ENCODE measurements around the gene LITAFD.
"Not testable (repeated sequence)": the region's sequence is repeated elsewhere in the genome, so short reads cannot be mapped to it uniquely, and the experiment has no call there.

Gene LITAFD

DNA sequence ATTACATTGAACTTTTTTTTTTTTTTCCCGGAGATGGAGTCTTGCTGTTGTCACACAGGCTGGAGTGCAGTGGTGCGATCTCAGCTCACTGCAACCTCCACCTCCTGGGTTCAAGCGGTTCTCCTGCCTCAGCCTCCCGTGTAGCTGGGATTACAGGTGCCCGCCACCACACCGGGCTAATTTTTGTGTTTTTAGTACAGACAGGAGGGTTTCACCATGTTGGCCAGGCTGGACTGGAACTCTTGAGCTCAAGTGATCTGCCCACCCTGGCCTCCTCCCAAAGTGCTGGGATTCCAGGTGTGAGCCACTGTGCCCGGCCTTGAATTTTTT is 8.3 kb upstream of the LITAFD start:
- DNase-seq: not testable (repeated sequence)

DNA sequence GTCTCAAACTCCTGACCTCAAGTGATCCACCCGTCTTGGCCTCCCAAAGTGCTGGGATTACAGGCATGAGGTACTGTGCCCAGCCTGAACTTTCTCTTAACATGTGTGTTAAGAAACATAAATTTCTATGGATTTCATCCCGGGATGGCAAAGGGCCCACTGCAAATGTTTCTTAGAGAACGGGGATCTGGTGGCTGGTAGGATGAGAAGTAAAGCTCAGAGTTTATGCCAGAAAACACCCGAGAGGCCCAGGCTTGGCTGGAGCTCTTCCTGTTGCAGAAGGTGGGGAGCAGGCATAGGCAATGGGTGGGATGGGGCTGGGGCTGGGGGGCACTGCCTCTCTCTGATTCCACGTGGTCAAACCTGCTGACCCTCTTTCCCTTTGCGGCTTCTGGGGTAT is 7.8 kb upstream of the LITAFD start:
- no peak for DNase-seq

DNA sequence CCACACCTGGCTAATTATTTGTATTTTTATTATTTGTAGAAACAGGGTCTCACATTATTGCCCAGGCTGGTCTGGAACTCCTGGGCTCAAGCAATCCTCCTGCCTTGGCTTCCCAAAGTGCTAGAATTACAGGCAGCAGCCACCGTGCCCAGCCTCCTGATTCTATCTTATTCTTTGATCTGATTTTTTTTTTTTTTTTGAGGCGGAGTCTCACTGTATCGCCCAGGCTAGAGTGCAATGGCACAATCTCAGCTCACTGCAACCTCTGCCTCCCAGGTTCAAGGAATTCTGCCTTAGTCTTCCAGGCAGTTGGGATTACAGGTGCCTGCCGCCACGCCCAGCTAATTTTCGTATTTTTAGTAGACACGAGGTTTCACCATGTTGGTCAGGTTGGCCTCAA is 6.8 kb upstream of the LITAFD start:
- DNase-seq: not testable (repeated sequence)

- DNase-seq: no peak
Measured at GRCh38 chr16:8877894-8878522, 4.1 kb upstream of the LITAFD start.

DNA sequence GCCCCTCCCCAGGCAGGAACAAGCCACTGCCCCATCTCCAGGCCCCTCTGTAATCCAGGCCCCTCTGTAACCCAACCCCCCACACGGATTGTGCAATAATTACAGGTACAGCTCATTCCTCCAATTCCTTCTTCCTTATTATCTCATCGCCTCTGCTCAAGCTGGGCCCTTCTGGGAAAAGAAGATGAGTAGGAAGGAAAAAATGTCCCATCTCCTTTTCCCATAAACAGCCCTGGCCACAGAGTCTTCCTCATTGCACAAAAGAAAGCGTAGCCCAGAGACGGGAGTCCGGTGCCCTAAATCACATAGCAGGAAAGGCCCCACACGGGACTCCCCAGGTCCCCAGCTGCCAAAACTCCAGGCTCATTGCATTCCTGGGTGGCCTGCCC is 3.6 kb upstream of the LITAFD start:
- no peak for DNase-seq

- no peak for DNase-seq
Measured at GRCh38 chr16:8880839-8881510, 1.2 kb upstream of the LITAFD start.

GRCh38 chr16:8882725-8883377 is 700 bp downstream of the LITAFD start:
- no peak for DNase-seq

GRCh38 chr16:8885674-8886592 is 3.8 kb downstream of the LITAFD start:
- DNase-seq: no peak

- no peak for DNase-seq
Measured at GRCh38 chr16:8886593-8887430, 4.7 kb downstream of the LITAFD start.

DNA sequence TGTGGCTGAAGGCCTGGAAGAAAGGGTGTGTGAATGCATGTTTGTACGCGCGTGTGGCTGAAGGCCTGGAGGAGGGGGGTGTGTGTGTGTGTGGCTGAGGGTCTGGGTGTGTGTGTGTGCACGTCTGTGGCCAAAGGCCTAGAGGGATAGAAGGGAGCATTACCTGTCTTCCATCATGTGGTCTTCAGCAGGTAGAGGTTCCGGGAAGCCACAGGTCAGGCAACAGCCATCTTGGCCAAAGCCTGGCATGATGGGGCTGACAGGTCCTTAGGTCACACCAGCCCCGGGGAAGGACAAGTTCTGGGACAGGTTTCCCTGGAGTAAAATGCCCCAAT is 5.2 kb downstream of the LITAFD start:
- no peak for DNase-seq

GRCh38 chr16:8887952-8888560 is 5.9 kb downstream of the LITAFD start:
- no peak for DNase-seq

- DNase-seq: no peak
Measured at GRCh38 chr16:8888951-8889892, 7.1 kb downstream of the LITAFD start.

DNA sequence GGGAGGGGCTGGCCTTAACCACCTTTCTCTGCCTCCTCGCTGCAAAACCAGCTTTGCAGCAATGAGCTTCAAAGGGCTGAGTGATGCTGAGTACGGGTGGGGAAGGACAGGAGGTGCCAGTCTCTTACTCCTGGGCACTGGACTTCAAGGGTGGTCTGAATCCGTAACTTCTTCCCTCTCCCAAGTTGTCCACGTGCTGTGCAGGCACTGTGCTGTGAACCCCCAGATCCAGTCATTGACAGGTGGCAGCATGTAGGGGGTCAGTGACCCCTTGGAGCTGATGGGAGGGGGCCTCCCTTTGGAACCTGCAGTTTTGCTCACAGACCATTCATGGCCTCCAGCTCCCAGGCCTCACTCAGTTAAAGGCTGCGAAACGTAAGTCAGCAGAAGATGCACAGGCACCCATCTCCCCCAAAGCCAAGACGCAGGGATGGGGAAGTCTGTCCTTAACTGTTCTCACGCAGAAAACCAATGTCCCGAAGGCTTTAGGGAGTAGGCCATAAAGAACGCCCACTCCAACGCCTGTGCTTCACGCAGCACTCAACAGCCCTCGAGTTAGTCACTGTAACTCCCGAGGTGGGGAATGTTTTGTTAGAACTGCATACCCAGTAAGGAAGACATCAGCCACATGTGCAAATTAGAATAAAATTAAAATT is 7.9 kb downstream of the LITAFD start:
- no peak for DNase-seq

GRCh38 chr16:8890549-8890921 is 8.4 kb downstream of the LITAFD start:
- no peak for DNase-seq

GRCh38 chr16:8892101-8892575 is 10.0 kb downstream of the LITAFD start:
- DNase-seq: no peak

GRCh38 chr16:8893426-8893825 is 11.3 kb downstream of the LITAFD start:
- no peak for DNase-seq

- no peak for DNase-seq
Measured at GRCh38 chr16:8893976-8894690, 12.0 kb downstream of the LITAFD start.

DNA sequence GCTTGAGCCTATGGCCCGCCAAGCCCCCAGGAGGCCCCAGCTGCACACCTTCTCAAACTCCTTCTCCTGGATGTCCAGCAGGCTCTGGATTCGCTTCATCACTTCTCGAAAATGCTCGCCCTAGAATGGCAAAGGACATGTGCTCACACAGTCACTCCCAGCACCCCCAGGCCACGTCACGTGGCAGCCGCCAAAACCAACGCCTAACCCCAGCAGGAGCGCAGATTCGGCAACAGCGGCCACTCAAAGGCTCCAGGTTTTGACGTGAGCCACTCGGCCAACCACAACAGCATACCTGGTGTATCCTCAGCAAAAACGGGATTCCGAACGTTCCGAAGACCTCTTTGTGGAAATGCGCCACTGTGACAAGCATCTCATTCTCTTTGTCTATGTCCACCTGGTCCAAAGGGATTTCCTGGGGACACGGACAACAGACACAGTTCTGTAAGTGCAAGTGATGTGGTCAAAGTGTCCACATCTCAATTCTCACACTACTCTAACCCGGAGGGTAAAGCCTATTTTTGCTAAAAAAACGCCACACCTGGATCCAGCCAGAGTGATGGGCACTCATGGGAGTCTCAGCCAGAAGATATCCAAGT is 12.7 kb downstream of the LITAFD start:
- no peak for DNase-seq

- DNase-seq: no peak
Measured at GRCh38 chr16:8898660-8899318, 16.6 kb downstream of the LITAFD start.
